BJ (cell line): ENCODE data around the gene MAST2. TPM values are rescaled to one million over a fixed set of nuclear protein-coding genes. Genes with fewer than 3 reads are reported as not detected.

Experiments
- CTCF ChIA-PET: fragments of 350-600 bp; formaldehyde crosslinking; extraction: SDS; loops from one replicate; lab custom pipeline; 2021; ENCODE audit warnings: antibody characterized with exemption, inconsistent platforms; lab: Yijun Ruan, JAX
- POLR2A ChIA-PET: fragments of 300-600 bp; sonication (Branson Sonifier 250); formaldehyde crosslinking; extraction: SDS; loops from one replicate; lab custom pipeline; 2021; ENCODE audit warnings: antibody characterized with exemption; lab: Charles Lee
- DNase-seq: peaks from one replicate; pipeline ENCODE4 v3.0.0-alpha.2; 2011; ENCODE audit warnings: low read depth
- H3K27me3 ChIP-seq: 2 replicates; pipeline ENCODE4 v1.6.0; 2011; ENCODE audit warnings: low read length; ENCODE audit not compliant: control insufficient read depth, insufficient read depth
- H3K36me3 ChIP-seq: 2 replicates; pipeline ENCODE4 v1.5.1; 2011; ENCODE audit warnings: low read length; ENCODE audit not compliant: control insufficient read depth, insufficient read depth
- H3K4me3 ChIP-seq: 2 replicates; pipeline ENCODE4 v1.5.1; 2011; ENCODE audit warnings: low read depth, mild to moderate bottlenecking, control low read depth, low read length
- polyA plus RNA-seq: library from polyadenylated mRNA; depleted of rRNA; stranded (reverse); fragments of >200 nt; gene quantifications from 2 replicates; pipeline ENCODE4 v1.2.3, GENCODE V29; 2011
- TF ChIP-seq, protein P1 (sequence below): IDR thresholded peaks from 2 replicates; pipeline ENCODE4 v1.5.1; 2011; ENCODE audit warnings: low read depth, mild to moderate bottlenecking, control low read depth, inconsistent platforms, low read length, moderate library complexity; ENCODE audit not compliant: insufficient read depth

MAST2 gene
- polyA plus RNA-seq, 1 experiment, result 47.2 TPM

DNA sequence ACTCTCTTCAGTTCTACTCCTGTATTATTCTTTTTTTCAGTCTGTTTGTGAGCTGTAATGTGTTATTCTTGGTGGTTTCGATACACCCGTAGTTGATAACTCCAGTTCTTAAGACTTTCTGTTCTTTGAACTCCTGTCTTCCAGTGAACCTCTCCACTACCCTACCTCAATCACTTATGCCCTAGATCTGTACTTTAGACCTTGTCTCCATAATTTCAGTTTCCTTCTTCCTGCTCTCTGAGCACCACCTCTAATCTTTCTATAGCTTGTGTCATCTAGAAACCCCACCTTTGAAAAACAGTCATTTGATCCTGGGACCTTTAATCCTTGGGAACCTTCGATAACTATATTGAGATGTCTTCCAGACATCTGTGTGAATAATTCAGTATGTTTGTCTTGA, 169.7 kb downstream of the MAST2 start:
- H3K27me3 ChIP-seq, result no peaks in the 10 kb centered on the region
- no peaks in the 10 kb centered on the region; the same call in 1 of the 2 replicates for H3K36me3 ChIP-seq
- CTCF ChIA-PET, result interaction anchor here (1.1 to 2.0 kb wide), 2 partner anchors 9 to 14 kb away, joined by 4 to 5 read pairs; no protein-coding TSS in a partner anchor
- POLR2A ChIA-PET, result no interaction called here
- TF ChIP-seq, protein P1, sequence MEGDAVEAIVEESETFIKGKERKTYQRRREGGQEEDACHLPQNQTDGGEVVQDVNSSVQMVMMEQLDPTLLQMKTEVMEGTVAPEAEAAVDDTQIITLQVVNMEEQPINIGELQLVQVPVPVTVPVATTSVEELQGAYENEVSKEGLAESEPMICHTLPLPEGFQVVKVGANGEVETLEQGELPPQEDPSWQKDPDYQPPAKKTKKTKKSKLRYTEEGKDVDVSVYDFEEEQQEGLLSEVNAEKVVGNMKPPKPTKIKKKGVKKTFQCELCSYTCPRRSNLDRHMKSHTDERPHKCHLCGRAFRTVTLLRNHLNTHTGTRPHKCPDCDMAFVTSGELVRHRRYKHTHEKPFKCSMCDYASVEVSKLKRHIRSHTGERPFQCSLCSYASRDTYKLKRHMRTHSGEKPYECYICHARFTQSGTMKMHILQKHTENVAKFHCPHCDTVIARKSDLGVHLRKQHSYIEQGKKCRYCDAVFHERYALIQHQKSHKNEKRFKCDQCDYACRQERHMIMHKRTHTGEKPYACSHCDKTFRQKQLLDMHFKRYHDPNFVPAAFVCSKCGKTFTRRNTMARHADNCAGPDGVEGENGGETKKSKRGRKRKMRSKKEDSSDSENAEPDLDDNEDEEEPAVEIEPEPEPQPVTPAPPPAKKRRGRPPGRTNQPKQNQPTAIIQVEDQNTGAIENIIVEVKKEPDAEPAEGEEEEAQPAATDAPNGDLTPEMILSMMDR, result no peak
- H3K4me3 ChIP-seq, result no peak overlapping the region
- no peak for DNase-seq

DNA sequence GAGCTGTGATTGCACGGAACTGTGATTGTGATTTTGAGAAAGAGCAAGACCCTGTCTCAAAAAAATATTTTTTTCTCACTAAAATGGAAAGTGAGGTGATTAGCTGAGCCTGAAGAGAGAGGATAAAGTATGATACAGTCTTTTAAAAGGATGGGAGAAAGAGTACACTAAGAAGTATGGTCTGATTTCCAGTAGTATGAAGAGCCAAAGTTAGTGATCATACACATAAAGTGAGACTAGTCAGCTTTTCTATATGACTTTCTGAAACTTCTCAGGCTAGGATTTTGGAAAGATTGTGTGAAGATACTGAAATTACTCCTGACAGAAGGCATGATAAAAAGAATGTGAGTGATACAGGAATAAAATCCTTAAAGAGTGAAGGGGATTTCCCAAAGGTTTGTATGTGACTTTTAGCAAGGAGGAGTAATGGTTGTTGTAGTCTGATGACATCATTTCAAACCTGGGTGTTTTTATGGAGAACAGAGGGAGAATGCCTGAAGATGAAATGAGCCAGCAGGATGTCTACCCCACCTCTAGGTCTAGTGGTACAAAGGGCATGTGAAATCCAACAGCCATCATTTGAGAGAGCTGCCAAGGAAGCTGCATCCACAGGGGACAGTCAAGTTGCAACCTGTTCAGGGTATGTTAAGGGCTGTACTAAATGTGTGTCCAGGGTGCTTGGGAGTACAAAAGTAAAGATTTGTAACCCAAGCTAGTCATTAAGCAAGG, 171.3 kb downstream of the MAST2 start:
- TF ChIP-seq, protein P1, result no peak
- Histone ChIP-seq H3K27me3 (no peaks in the 10 kb centered on the region), H3K4me3 (no peak overlapping the region), H3K36me3 (no peaks in the 10 kb centered on the region; the same call in 1 of the 2 replicates)
- ChIA-PET CTCF (no interaction called here), POLR2A (interaction anchor here (0.6 kb wide), 1 partner anchor 10 kb away, joined by 3 read pairs; no protein-coding TSS in a partner anchor)
- DNase-seq, result no peak

DNA sequence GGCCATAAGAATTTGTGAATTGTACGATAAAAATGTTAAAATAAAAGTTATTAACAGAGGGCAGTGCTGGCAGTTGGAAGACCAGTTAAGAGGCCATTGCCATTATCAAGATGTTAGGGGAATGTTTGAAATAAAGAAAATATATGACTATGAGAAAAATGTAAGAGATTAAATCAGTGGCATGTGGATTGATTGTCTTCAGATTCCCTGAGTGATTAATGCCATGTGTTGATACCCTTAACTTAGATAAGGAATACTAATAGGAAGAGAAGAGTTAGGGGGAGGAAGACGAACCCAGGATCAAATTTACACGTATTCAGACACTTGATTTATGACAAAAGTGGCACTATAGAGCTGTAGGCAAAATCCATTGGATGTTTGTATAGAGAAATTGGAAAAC, 173.2 kb downstream of the MAST2 start:
- no peak for DNase-seq
- POLR2A ChIA-PET, result no interaction called here
- Histone ChIP-seq H3K27me3 (no peaks in the 10 kb centered on the region), H3K4me3 (no peak overlapping the region), H3K36me3 (no peaks in the 10 kb centered on the region; the same call in 1 of the 2 replicates)
- CTCF ChIA-PET, result no interaction called here
- TF ChIP-seq, protein P1, result no peak

DNA sequence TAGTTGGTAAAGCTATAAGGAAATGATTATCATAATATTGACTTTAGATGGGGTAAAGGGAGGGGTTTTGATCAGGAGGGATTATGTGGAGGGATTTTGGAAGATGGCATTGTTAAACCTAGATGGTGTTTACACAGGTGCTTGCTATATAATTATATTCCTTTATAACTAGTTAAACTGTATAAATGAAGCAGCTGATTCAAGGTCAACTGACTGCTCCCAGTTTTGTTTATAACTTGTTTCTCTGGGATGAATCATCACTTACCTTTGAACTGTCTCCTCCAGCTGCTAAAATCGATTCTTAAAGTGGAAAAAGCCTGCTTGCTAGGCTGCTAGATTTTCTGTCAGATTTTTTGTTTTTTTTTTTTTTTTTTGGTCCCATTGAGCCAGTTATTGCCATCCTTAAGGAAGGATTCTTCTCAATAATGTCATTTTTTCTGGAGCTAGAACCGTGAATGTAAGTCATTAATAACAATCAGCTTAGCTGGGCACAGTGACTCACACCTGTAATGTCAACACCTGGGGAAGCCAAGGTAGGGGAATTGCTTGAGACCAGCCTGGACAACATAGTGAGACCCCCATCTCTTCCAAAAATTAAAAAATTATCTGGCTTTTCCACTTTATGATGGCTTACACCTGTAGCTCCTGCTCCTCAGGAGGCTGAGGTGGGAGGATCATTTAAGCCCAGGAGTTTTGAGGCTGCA, 175.8 kb downstream of the MAST2 start:
- POLR2A ChIA-PET, result no interaction called here
- TF ChIP-seq, protein P1, result no peak
- DNase-seq, result no peak
- no peaks in the 10 kb centered on the region for H3K36me3 ChIP-seq
- CTCF ChIA-PET, result interaction anchor here (1.2 kb wide), 1 partner anchor 21 kb away, joined by 3 read pairs; no protein-coding TSS in a partner anchor
- no peaks in the 10 kb centered on the region for H3K27me3 ChIP-seq
- no peak overlapping the region for H3K4me3 ChIP-seq

DNA sequence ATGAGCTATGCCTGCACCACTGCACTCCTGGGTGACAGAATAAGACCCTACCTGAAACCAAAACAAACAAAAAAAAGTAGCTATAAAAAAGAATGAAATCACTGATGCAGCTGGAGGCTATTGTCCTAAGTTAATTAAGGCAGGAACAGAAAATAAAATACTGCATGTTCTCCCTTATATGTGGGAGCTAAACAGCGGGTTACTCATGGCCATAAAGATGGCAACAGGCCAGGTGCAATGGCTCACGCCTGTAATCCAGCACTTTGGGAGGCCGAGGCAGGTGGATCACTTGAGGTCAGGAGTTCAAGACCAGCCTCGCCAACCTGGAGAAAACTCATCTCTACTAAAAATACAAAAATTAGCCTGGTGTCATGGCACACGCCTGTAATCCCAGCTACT, 176.4 kb downstream of the MAST2 start:
- H3K36me3 ChIP-seq, result no peaks in the 10 kb centered on the region
- CTCF ChIA-PET, result interaction anchor here (0.7 to 1.2 kb wide), 2 partner anchors 11 to 21 kb away, joined by 3 read pairs; no protein-coding TSS in a partner anchor
- H3K4me3 ChIP-seq, result no peak overlapping the region
- POLR2A ChIA-PET, result no interaction called here
- DNase-seq, result no peak
- no peaks in the 10 kb centered on the region for H3K27me3 ChIP-seq
- TF ChIP-seq, protein P1, result no peak
